ENCODE measurements around the gene FLOT2. TPM values are rescaled to one million over a fixed set of nuclear protein-coding genes. Genes with fewer than 3 reads are reported as not detected.
A peak's percentile ranks its signal among the peaks of the same experiment; 100 is the strongest.

Gene FLOT2
- polyA plus RNA-seq, 1 donor (not counting 4 experiments of a cell fraction or from before 2014, with no cell fraction given): 67.2 TPM

GRCh38 chr17:28916302-28916934 is 18.9 kb upstream of the FLOT2 start:
- H3K36me3 ChIP-seq (ENCODE audit: control insufficient read depth in 2 of 2, extremely low read depth in 1 of 2, insufficient read depth in 2 of 2, low read length in 2 of 2): peaks cover 60 to 72% of the 10 kb centered on the region in 2 experiments
- DNase-seq (ENCODE audit: low read depth, low spot score): no peak
- dilution Hi-C loops (cut with MboI; ENCODE audit: extremely low pct_ligation_motif_present, low sequenced_read_pairs): no loop called here

GRCh38 chr17:28912938-28913333 is 15.4 kb upstream of the FLOT2 start:
- FAIRE-seq: no peak
- H3K9me3 ChIP-seq (ENCODE audit: control insufficient read depth, low read depth, low read length): peaks cover 6% of the 10 kb centered on the region
- H3K36me3 ChIP-seq (ENCODE audit: control insufficient read depth in 2 of 2, extremely low read depth in 1 of 2, insufficient read depth in 2 of 2, low read length in 2 of 2): peaks cover 61 to 73% of the 10 kb centered on the region in 2 experiments
- no peaks in the 10 kb centered on the region for H3K79me2 ChIP-seq (ENCODE audit: control insufficient read depth, insufficient read depth, low read length)
- H3K27ac ChIP-seq (ENCODE audit: control insufficient read depth, insufficient read depth, low read length): no peak overlapping the region
- H3K4me1 ChIP-seq (ENCODE audit: control insufficient read depth, extremely low read depth, insufficient read depth, low read length): peaks cover 10% of the 10 kb centered on the region
- H3K9me1 ChIP-seq (ENCODE audit: control insufficient read depth, extremely low read depth, insufficient read depth, low read length): no peaks in the 10 kb centered on the region
- dilution Hi-C loops (cut with MboI; ENCODE audit: extremely low pct_ligation_motif_present, low sequenced_read_pairs): no loop called here
- H4K20me1 ChIP-seq (ENCODE audit: control insufficient read depth, extremely low read depth, insufficient read depth, low read length): no peaks in the 10 kb centered on the region
- H2AFZ ChIP-seq (ENCODE audit: control insufficient read depth, low read length): no peak overlapping the region
- no peak for DNase-seq (ENCODE audit: low read depth, low spot score)
- H3K4me2 ChIP-seq (ENCODE audit: control insufficient read depth, extremely low read depth, insufficient read depth, low read depth, low read length): no peak overlapping the region
- no peak overlapping the region for H3K9ac ChIP-seq (ENCODE audit: control insufficient read depth, extremely low read depth, insufficient read depth, low read length)
- no peak for TF ChIP-seq EZH2 (IDR thresholded peaks at IDR 0.05; ENCODE audit: low read length)
- TF ChIP-seq, protein P1, sequence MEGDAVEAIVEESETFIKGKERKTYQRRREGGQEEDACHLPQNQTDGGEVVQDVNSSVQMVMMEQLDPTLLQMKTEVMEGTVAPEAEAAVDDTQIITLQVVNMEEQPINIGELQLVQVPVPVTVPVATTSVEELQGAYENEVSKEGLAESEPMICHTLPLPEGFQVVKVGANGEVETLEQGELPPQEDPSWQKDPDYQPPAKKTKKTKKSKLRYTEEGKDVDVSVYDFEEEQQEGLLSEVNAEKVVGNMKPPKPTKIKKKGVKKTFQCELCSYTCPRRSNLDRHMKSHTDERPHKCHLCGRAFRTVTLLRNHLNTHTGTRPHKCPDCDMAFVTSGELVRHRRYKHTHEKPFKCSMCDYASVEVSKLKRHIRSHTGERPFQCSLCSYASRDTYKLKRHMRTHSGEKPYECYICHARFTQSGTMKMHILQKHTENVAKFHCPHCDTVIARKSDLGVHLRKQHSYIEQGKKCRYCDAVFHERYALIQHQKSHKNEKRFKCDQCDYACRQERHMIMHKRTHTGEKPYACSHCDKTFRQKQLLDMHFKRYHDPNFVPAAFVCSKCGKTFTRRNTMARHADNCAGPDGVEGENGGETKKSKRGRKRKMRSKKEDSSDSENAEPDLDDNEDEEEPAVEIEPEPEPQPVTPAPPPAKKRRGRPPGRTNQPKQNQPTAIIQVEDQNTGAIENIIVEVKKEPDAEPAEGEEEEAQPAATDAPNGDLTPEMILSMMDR (optimal IDR thresholded peaks at IDR 0.05 in 1 of 3, IDR thresholded peaks at IDR 0.05 in 1 of 3, conservative IDR thresholded peaks at IDR 0.05 in 1 of 3; ENCODE audit: extremely low read depth in 1 of 3, insufficient read depth in 2 of 3, low read length in 3 of 3): no peak
- no peak overlapping the region for H3K4me3 ChIP-seq (ENCODE audit: control insufficient read depth in 2 of 3, extremely low read depth in 1 of 3, insufficient read depth in 2 of 3, low read depth in 1 of 3, low read length in 3 of 3)
- H3K27me3 ChIP-seq (ENCODE audit: control insufficient read depth, extremely low read depth, insufficient read depth, low read length): no peaks in the 10 kb centered on the region

More at GRCh38 chr17:28916302-28916934, 18.9 kb upstream of the FLOT2 start:
- Histone ChIP-seq H3K79me2 (ENCODE audit: control insufficient read depth, insufficient read depth, low read length) (no peaks in the 10 kb centered on the region), H3K27ac (ENCODE audit: control insufficient read depth, insufficient read depth, low read length) (no peak overlapping the region), H3K4me1 (ENCODE audit: control insufficient read depth, extremely low read depth, insufficient read depth, low read length) (no peaks in the 10 kb centered on the region), H3K9ac (ENCODE audit: control insufficient read depth, extremely low read depth, insufficient read depth, low read length) (no peak overlapping the region), H3K9me3 (ENCODE audit: control insufficient read depth, low read depth, low read length) (peaks cover 6% of the 10 kb centered on the region), H2AFZ (ENCODE audit: control insufficient read depth, low read length) (no peak overlapping the region), H3K9me1 (ENCODE audit: control insufficient read depth, extremely low read depth, insufficient read depth, low read length) (no peaks in the 10 kb centered on the region), H3K27me3 (ENCODE audit: control insufficient read depth, extremely low read depth, insufficient read depth, low read length) (no peaks in the 10 kb centered on the region), H3K4me3 (ENCODE audit: control insufficient read depth in 2 of 3, extremely low read depth in 1 of 3, insufficient read depth in 2 of 3, low read depth in 1 of 3, low read length in 3 of 3) (no peak overlapping the region), H3K4me2 (ENCODE audit: control insufficient read depth, extremely low read depth, insufficient read depth, low read depth, low read length) (no peak overlapping the region), H4K20me1 (ENCODE audit: control insufficient read depth, extremely low read depth, insufficient read depth, low read length) (no peaks in the 10 kb centered on the region)
- no peak for FAIRE-seq
- TF ChIP-seq, protein P1 (optimal IDR thresholded peaks at IDR 0.05 in 1 of 3, IDR thresholded peaks at IDR 0.05 in 1 of 3, conservative IDR thresholded peaks at IDR 0.05 in 1 of 3; ENCODE audit: extremely low read depth in 1 of 3, insufficient read depth in 2 of 3, low read length in 3 of 3): peak; percentile 38 to 57 (median 54)
- TF ChIP-seq EZH2 (IDR thresholded peaks at IDR 0.05; ENCODE audit: low read length): no peak

All from keratinocyte (primary cell).